Epidermal melanocyte (primary cell): ENCODE results near the gene MSI2.

Source experiments
- DNase-seq: peaks from one replicate; pipeline ENCODE4 v3.0.0; 2011; ENCODE audit warnings: low spot score; ENCODE audit not compliant: insufficient read length

MSI2 gene

GRCh38 chr17:57629470-57629869, 373.1 kb downstream of the MSI2 start:
- no peak for DNase-seq

- no peak for DNase-seq
These were observed 373.6 kb downstream of the MSI2 start for GRCh38 chr17:57629886-57630285.

- no peak for DNase-seq
These were observed 374.4 kb downstream of the MSI2 start for GRCh38 chr17:57630736-57631135.

GRCh38 chr17:57631871-57632270, 375.5 kb downstream of the MSI2 start:
- no peak for DNase-seq

GRCh38 chr17:57632294-57632693, 376.0 kb downstream of the MSI2 start:
- DNase-seq, result no peak

- no peak for DNase-seq
These were observed 376.9 kb downstream of the MSI2 start for GRCh38 chr17:57633236-57633635.

GRCh38 chr17:57634713-57635465, 378.6 kb downstream of the MSI2 start:
- no peak for DNase-seq

GRCh38 chr17:57636274-57636673, 380.0 kb downstream of the MSI2 start:
- DNase-seq, result no peak

GRCh38 chr17:57636985-57637665, 380.8 kb downstream of the MSI2 start:
- DNase-seq, result no peak

- no peak for DNase-seq
These were observed 381.3 kb downstream of the MSI2 start for GRCh38 chr17:57637666-57638010.

GRCh38 chr17:57638284-57638683, 382.0 kb downstream of the MSI2 start:
- DNase-seq, result no peak

- no peak for DNase-seq
These were observed 383.1 kb downstream of the MSI2 start for GRCh38 chr17:57639381-57639780.

- DNase-seq, result no peak
These were observed 383.8 kb downstream of the MSI2 start for GRCh38 chr17:57640079-57640478.

GRCh38 chr17:57641761-57642160, 385.4 kb downstream of the MSI2 start:
- no peak for DNase-seq

GRCh38 chr17:57643062-57643461, 386.7 kb downstream of the MSI2 start:
- DNase-seq, result no peak

GRCh38 chr17:57644326-57644725, 388.0 kb downstream of the MSI2 start:
- no peak for DNase-seq

- DNase-seq, result no peak
These were observed 389.8 kb downstream of the MSI2 start for GRCh38 chr17:57645950-57646665.

- no peak for DNase-seq
These were observed 392.4 kb downstream of the MSI2 start for GRCh38 chr17:57648720-57649119.

GRCh38 chr17:57649191-57649590, 392.9 kb downstream of the MSI2 start:
- no peak for DNase-seq

- DNase-seq, result no peak
These were observed 393.6 kb downstream of the MSI2 start for GRCh38 chr17:57649731-57650484.

- no peak for DNase-seq
These were observed 394.2 kb downstream of the MSI2 start for GRCh38 chr17:57650548-57650947.

GRCh38 chr17:57651451-57651850, 395.1 kb downstream of the MSI2 start:
- DNase-seq, result no peak
